HepG2 (cell line): ENCODE results near the gene SLC25A47. TPM values are rescaled to one million over a fixed set of nuclear protein-coding genes. Genes with fewer than 3 reads are reported as not detected.

ENCODE experiments used
- DMTF1 ChIP-seq: sonication (generic); formaldehyde crosslinking; IDR thresholded peaks from 2 replicates; pipeline ENCODE4 v1.4.0; 2020; ENCODE audit warnings: mild to moderate bottlenecking, missing genetic modification reagents
- EP300 ChIP-seq, 3 experiments: sonication (generic) in 1 of 3; formaldehyde crosslinking in 1 of 3; IDR thresholded peaks; 2 replicates each; pipeline versions ENCODE4 v1.5.1 to v1.6.1; 2011 to 2020; ENCODE audit warnings: low read depth in 2 of 3, low read length in 2 of 3, borderline replicate concordance in 1 of 3, improper control_type of control experiment in 1 of 3, mild to moderate bottlenecking in 1 of 3, missing genetic modification reagents in 1 of 3, moderate library complexity in 1 of 3
- GABPA ChIP-seq, 2 experiments: IDR thresholded peaks; 2 replicates each; pipeline ENCODE4 v1.6.1; 2011 to 2016; ENCODE audit warnings: low read depth in 2 of 2, low read length in 1 of 2, missing biosample characterization in 1 of 2, missing genetic modification characterization in 1 of 2
- GATAD2A ChIP-seq: IDR thresholded peaks from 2 replicates; pipeline ENCODE4 v1.6.1; 2016
- HMGXB4 ChIP-seq, 2 experiments: sonication (generic) in 1 of 2; formaldehyde crosslinking in 1 of 2; IDR thresholded peaks; 2 replicates each; pipeline versions ENCODE4 v1.4.0 to v1.6.1; 2018 to 2020; ENCODE audit warnings: missing genetic modification reagents in 2 of 2, borderline replicate concordance in 1 of 2, low read depth in 1 of 2, mild to moderate bottlenecking in 1 of 2, missing biosample characterization in 1 of 2
- HNF1B ChIP-seq: sonication (generic); formaldehyde crosslinking; IDR thresholded peaks from 2 replicates; pipeline ENCODE4 v1.5.1; 2020; ENCODE audit warnings: mild to moderate bottlenecking, moderate library complexity, missing genetic modification reagents
- HNRNPL ChIP-seq: fragments of 200-400 bp; formaldehyde crosslinking; IDR thresholded peaks from 2 replicates; pipeline ENCODE4 v1.6.1; 2017; ENCODE audit warnings: mild to moderate bottlenecking, low read depth, low read length
- NR2F1 ChIP-seq, 2 experiments: fragments of 450-650 bp in 1 of 2; formaldehyde crosslinking in 1 of 2; IDR thresholded peaks; 2 replicates each; pipeline versions ENCODE4 v1.5.0 to v1.6.1; 2016 to 2020; ENCODE audit warnings: mild to moderate bottlenecking in 1 of 2, missing compliant biosample characterization in 1 of 2, missing genetic modification reagents in 1 of 2, moderate library complexity in 1 of 2
- NR2F2 ChIP-seq: IDR thresholded peaks from 2 replicates; pipeline ENCODE4 v1.6.1; 2012; ENCODE audit warnings: low read depth, inconsistent platforms, borderline replicate concordance
- RERE ChIP-seq: IDR thresholded peaks from 2 replicates; pipeline ENCODE4 v1.6.1; 2016; ENCODE audit warnings: low read depth, missing genetic modification reagents, missing compliant biosample characterization
- RXRB ChIP-seq: IDR thresholded peaks from 2 replicates; pipeline ENCODE4 v1.6.1; 2016; ENCODE audit warnings: borderline replicate concordance, missing genetic modification reagents, missing compliant biosample characterization
- ZBTB7A ChIP-seq: sonication (generic); formaldehyde crosslinking; IDR thresholded peaks from 2 replicates; pipeline ENCODE4 v1.8.0; 2022; ENCODE audit warnings: mild to moderate bottlenecking, missing genetic modification reagents
- ZBTB7B ChIP-seq: sonication (generic); formaldehyde crosslinking; IDR thresholded peaks from 2 replicates; pipeline ENCODE4 v1.4.0; 2020; ENCODE audit warnings: missing genetic modification reagents
- ZZZ3 ChIP-seq: sonication (generic); formaldehyde crosslinking; IDR thresholded peaks from 2 replicates; pipeline ENCODE4 v1.4.0; 2020; ENCODE audit warnings: missing genetic modification reagents, mild to moderate bottlenecking, borderline replicate concordance
- polyA plus RNA-seq, 8 experiments: library from polyadenylated mRNA; depleted of rRNA in 3 of 8; stranded (reverse) in 7 of 8; unstranded in 1 of 8; fragments of >200 nt; fragmentation: Illumina TruSeq in 4 of 8; extraction: Trizol in 4 of 8; gene quantifications; 2 replicates each; pipeline versions ENCODE4 v1.2.1 to v1.2.3, GENCODE V29; 2011 to 2016; ENCODE audit warnings: low read depth in 4 of 8, missing spikeins in 1 of 8, mixed read lengths in 1 of 8; ENCODE audit not compliant: insufficient read depth in 1 of 8
- total RNA-seq, 5 experiments: library from RNA; depleted of rRNA; stranded (reverse); fragments of >200 nt; fragmentation: Illumina TruSeq; extraction: Trizol; gene quantifications; 2 replicates each; pipeline ENCODE4 v1.2.3, GENCODE V29; 2016; ENCODE audit warnings: low read depth in 1 of 5

Gene SLC25A47
- total and polyA plus RNA-seq, 2 of the 13 experiments (the other 11 are each of a cell fraction or from before 2014, with no cell fraction given), result 1.0 to 1.7 TPM

- TF ChIP-seq RERE, result no peak
- 0 out of 2 replicates have a peak, but pooled peaks have one; percentile 11 for TF ChIP-seq ZBTB7A
- 0 out of 4 replicates have a peak, but pooled peaks of 1 of the 2 experiments have one; percentile 10 for TF ChIP-seq HMGXB4 (CRISPR knock-in tag; IDR thresholded peaks at IDR 0.05; ENCODE audit: borderline replicate concordance in 1 of 2, low read depth in 1 of 2)
- TF ChIP-seq EP300 (IDR thresholded peaks at IDR 0.05; ENCODE audit: low read depth in 2 of 2, low read length in 2 of 2), result peak in 1 of 2 experiments; percentile 14; a peak in 1 of 4 replicates
- TF ChIP-seq EP300 (CRISPR knock-in tag; IDR thresholded peaks at IDR 0.05; ENCODE audit: borderline replicate concordance), result no peak
- peak; percentile 65 for TF ChIP-seq HNRNPL
- peak; percentile 99 for TF ChIP-seq RXRB (CRISPR knock-in tag)
- TF ChIP-seq NR2F1 (CRISPR knock-in tag; IDR thresholded peaks at IDR 0.05), result peak in 1 of 2 experiments; percentile 68; a peak in 2 of 4 replicates
- peak; percentile 46; the same call in 1 of the 2 replicates for TF ChIP-seq NR2F2
- 0 out of 2 replicates have a peak, but pooled peaks have one; percentile 54 for TF ChIP-seq ZZZ3 (CRISPR knock-in tag)
- 0 out of 2 replicates have a peak, but pooled peaks have one; percentile 12 for TF ChIP-seq ZBTB7B (CRISPR knock-in tag)
- TF ChIP-seq GABPA (IDR thresholded peaks at IDR 0.05; ENCODE audit: low read depth, low read length), result no peak
- peak; percentile 85 for TF ChIP-seq GABPA (CRISPR knock-in tag; IDR thresholded peaks at IDR 0.05; ENCODE audit: low read depth)
- TF ChIP-seq HNF1B, result peak; percentile 60; the same call in 1 of the 2 replicates
- TF ChIP-seq DMTF1, result 0 out of 2 replicates have a peak, but pooled peaks have one; percentile 32
- TF ChIP-seq GATAD2A (CRISPR knock-in tag), result peak; percentile 33; the same call in 1 of the 2 replicates
Measured at GRCh38 chr14:100323121-100323941, at the start of gene SLC25A47 (continued).
